A673 (cell line): ENCODE data around the gene MAGEF1.

Experiments
- CTCF ChIP-seq: fragments of 300-800, 200-600 bp; sonication (generic); conservative IDR thresholded peaks from 2 replicates; pipeline ENCODE4 v1.5.1; 2017; ENCODE audit warnings: low read depth, mild to moderate bottlenecking, antibody characterized with exemption, low read length, moderate library complexity, mixed read lengths
- EZH2 ChIP-seq: fragments of 200-600 bp; sonication (generic); IDR thresholded peaks from 2 replicates; pipeline ENCODE4 v1.6.1; 2017; ENCODE audit warnings: borderline replicate concordance, low read depth, mild to moderate bottlenecking, mixed read lengths, antibody characterized with exemption, low read length; ENCODE audit not compliant: poor library complexity, severe bottlenecking

DNA sequence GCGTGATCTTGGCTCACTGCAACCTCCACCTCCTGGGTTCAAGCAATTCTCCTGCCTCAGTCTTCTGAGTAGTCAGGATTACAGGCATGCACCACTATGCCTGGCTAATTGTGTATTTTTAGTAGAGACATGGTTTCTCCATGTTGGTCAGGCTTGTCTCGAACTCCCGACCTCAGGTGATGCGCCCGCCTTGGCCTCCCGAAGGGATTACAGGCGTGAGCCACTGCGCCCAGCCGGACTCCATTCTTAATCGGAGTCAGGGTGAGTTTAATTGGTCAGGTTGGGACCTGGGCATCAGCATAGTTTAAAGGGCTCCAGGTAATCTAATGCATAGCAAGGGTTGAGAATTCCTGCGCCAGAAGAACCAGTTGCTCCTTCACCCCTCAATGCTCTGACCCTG lies 29.2 kb downstream of the MAGEF1 start:
- no peak for TF ChIP-seq CTCF
- no peak for TF ChIP-seq EZH2
